GM12878 (cell line): Measurements from ENCODE around the gene GSG1L. TPM values are rescaled to one million over a fixed set of nuclear protein-coding genes. Genes with fewer than 3 reads are reported as not detected.

Source experiments
- ATAC-seq: fragments of 200-7000 bp; cut with Tn5 transposase; 3 replicates; pipeline ENCODE4 v1.9.1; 2020; ENCODE audit warnings: mild to moderate bottlenecking, moderate library complexity
- BruUV-seq: library from RNA; stranded (reverse); fragments of 400-500 nt; replicated peaks from 2 replicates; lab custom pipeline; 2021; lab: Mats Ljungman, UMichigan
- CTCF ChIA-PET: fragments of 300-600 bp; sonication (Branson Sonifier 250); formaldehyde crosslinking; extraction: SDS; loops from one replicate; lab custom pipeline; 2021; ENCODE audit warnings: inconsistent platforms; lab: Yijun Ruan, JAX
- POLR2A ChIA-PET: fragments of 350-600 bp; formaldehyde crosslinking; extraction: SDS; loops from one replicate; lab custom pipeline; 2021; ENCODE audit warnings: inconsistent platforms; lab: Charles Lee
- RAD21 ChIA-PET: fragments of 300-600 bp; sonication (Branson Sonifier 250); formaldehyde crosslinking; loops from one replicate; lab custom pipeline; 2023; ENCODE audit warnings: antibody characterized with exemption; ENCODE audit not compliant: unreplicated experiment; lab: Charles Lee
- SMC1A ChIA-PET: fragments of 300-600 bp; sonication (Branson Sonifier 250); formaldehyde crosslinking; loops from one replicate; lab custom pipeline; 2023; ENCODE audit not compliant: unreplicated experiment, uncharacterized antibody; lab: Charles Lee
- DNase-seq: peaks from one replicate; pipeline ENCODE4 v3.0.0-alpha.2; 2011; ENCODE audit warnings: low read depth, low spot score
- FAIRE-seq: peaks from 3 replicates; lab custom pipeline; 2011; peaks lifted over from hg19 to GRCh38; lab: Jason Lieb, UNC
- H2AFZ ChIP-seq: 2 replicates; pipeline ENCODE4 v1.6.0; 2011; ENCODE audit warnings: low read depth, low read length, control low read depth; ENCODE audit not compliant: control insufficient read depth
- H3K27ac ChIP-seq: 2 replicates; pipeline ENCODE4 v1.5.1; 2011; ENCODE audit warnings: control low read depth; ENCODE audit not compliant: control insufficient read depth, insufficient read depth
- H3K27me3 ChIP-seq, 2 experiments: replicated peaks in 1 of 2; 2 replicates each; pipeline versions ENCODE4 v1.6.0 to v1.6.1; 2011; ENCODE audit warnings: low read length in 1 of 2; ENCODE audit not compliant: control insufficient read depth in 2 of 2, insufficient read depth in 2 of 2
- H3K36me3 ChIP-seq, 2 experiments: 2 replicates each; pipeline ENCODE4 v1.5.1; 2011; ENCODE audit warnings: low read length in 1 of 2; ENCODE audit not compliant: control insufficient read depth in 2 of 2, insufficient read depth in 2 of 2
- H3K4me1 ChIP-seq: 2 replicates; pipeline ENCODE4 v1.6.1; 2011; ENCODE audit warnings: mild to moderate bottlenecking, low read length, moderate library complexity, mixed read lengths; ENCODE audit not compliant: control insufficient read depth, insufficient read depth
- H3K4me2 ChIP-seq: 2 replicates; pipeline ENCODE4 v1.6.0; 2011; ENCODE audit warnings: control low read depth; ENCODE audit not compliant: control insufficient read depth, insufficient read depth
- H3K4me3 ChIP-seq: fragments of 200-600 bp; sonication (generic); 2 replicates; pipeline ENCODE4 v1.5.1; 2016
- H3K79me2 ChIP-seq: 2 replicates; pipeline ENCODE4 v1.6.0; 2011; ENCODE audit warnings: low read length; ENCODE audit not compliant: control insufficient read depth, insufficient read depth
- H3K9ac ChIP-seq: 2 replicates; pipeline ENCODE4 v1.8.0; 2011; ENCODE audit warnings: low read length, control low read depth, mixed read lengths; ENCODE audit not compliant: control insufficient read depth, insufficient read depth
- H3K9me3 ChIP-seq: replicated peaks from 3 replicates; pipeline ENCODE4 v1.5.1; 2011; ENCODE audit warnings: mild to moderate bottlenecking, low read length; ENCODE audit not compliant: control insufficient read depth, insufficient read depth
- H4K20me1 ChIP-seq: 2 replicates; pipeline ENCODE4 v1.6.0; 2011; ENCODE audit not compliant: control insufficient read depth, insufficient read depth
- BCLAF1 ChIP-seq: fragments of 450-650 bp; IDR thresholded peaks from 2 replicates; pipeline ENCODE4 v1.6.1; 2017; ENCODE audit warnings: antibody characterized with exemption, mild to moderate bottlenecking, moderate library complexity
- CUX1 ChIP-seq: IDR thresholded peaks from 2 replicates; pipeline ENCODE4 v1.6.1; 2012; ENCODE audit warnings: improper control_type of control experiment, low read depth, low read length; ENCODE audit not compliant: insufficient replicate concordance
- LARP7 ChIP-seq: fragments of 450-650 bp; IDR thresholded peaks from 2 replicates; pipeline ENCODE4 v1.6.1; 2017; ENCODE audit warnings: mild to moderate bottlenecking
- MTA3 ChIP-seq: IDR thresholded peaks from 2 replicates; pipeline ENCODE4 v1.6.1; 2012; ENCODE audit warnings: low read length, inconsistent platforms, borderline replicate concordance
- MYC ChIP-seq: IDR thresholded peaks from 2 replicates; pipeline ENCODE4 v1.6.1; 2011; ENCODE audit warnings: mild to moderate bottlenecking, low read length, moderate library complexity, inconsistent platforms; ENCODE audit not compliant: insufficient read depth, insufficient replicate concordance, insufficient read length, severe bottlenecking
- NR2F1 ChIP-seq: fragments of 450-650 bp; conservative IDR thresholded peaks from 2 replicates; pipeline ENCODE4 v1.6.1; 2017; ENCODE audit warnings: mild to moderate bottlenecking
- PAX5 ChIP-seq: IDR thresholded peaks from 2 replicates; pipeline ENCODE4 v1.6.1; 2011; ENCODE audit warnings: low read depth, low read length, borderline replicate concordance
- PAX8 ChIP-seq: fragments of 450-650 bp; IDR thresholded peaks from 2 replicates; pipeline ENCODE4 v1.6.1; 2017; ENCODE audit warnings: mild to moderate bottlenecking, moderate library complexity
- SMAD5 ChIP-seq: IDR thresholded peaks from 2 replicates; pipeline ENCODE4 v1.6.1; 2016; ENCODE audit warnings: antibody characterized with exemption, low read depth
- SREBF1 ChIP-seq: IDR thresholded peaks from 2 replicates; pipeline ENCODE4 v1.6.1; 2012; ENCODE audit warnings: mild to moderate bottlenecking, low read length
- WGBS: methylation state at CpG from one replicate; pipeline ENCODE4 v1.1.6; 2016; ENCODE audit warnings: low lambda C conversion rate; ENCODE audit not compliant: insufficient replicate concordance, insufficient coverage; ENCODE audit errors: missing lambda C conversion rate; 5-methylcytosine and 5-hydroxymethylcytosine counted together
- in situ Hi-C: fragments of 300-500 bp; cut with MboI; formaldehyde crosslinking; loops from 9 replicates; pipeline ENCODE4 v1.14.3; 2018; ENCODE audit warnings: mixed read lengths
- intact Hi-C: fragments of 100-400 bp; cut with micrococcal nuclease; formaldehyde crosslinking; loops from one replicate; pipeline ENCODE4 v1.14.2; 2022; ENCODE audit not compliant: unreplicated experiment
- polyA plus RNA-seq, 11 experiments: library from polyadenylated mRNA; depleted of rRNA in 4 of 11; unstranded in 6 of 11; stranded (reverse) in 5 of 11; fragments of >200 nt; fragmentation: Nextera tagmentation in 4 of 11; fragmentation: Illumina TruSeq in 1 of 11; extraction: Ambion mirVana in 4 of 11; extraction: Trizol in 1 of 11; gene quantifications; 1 replicate in 1 of 11; 2 replicates in 10 of 11; pipeline versions ENCODE4 v1.2.1 to v1.2.3, GENCODE V29; 2011 to 2016; ENCODE audit warnings: inconsistent platforms in 2 of 11, missing spikeins in 2 of 11, low read depth in 1 of 11
- total RNA-seq, 4 experiments: library from RNA; depleted of rRNA in 3 of 4; stranded (reverse); fragments of >200 nt in 3 of 4; fragmentation: Illumina TruSeq in 1 of 4; extraction: Trizol in 1 of 4; gene quantifications; 2 replicates each; pipeline versions ENCODE4 v1.2.1 to v1.2.3, GENCODE V29; 2013 to 2021

GSG1L gene
- total and polyA plus RNA-seq, 10 of the 15 experiments (the other 5 are each of a cell fraction or from before 2014, with no cell fraction given) = not detected

GRCh38 chr16:27759301-27759871 lies 304.1 kb downstream of the GSG1L start (continued):
- TF ChIP-seq CUX1 = no peak
- TF ChIP-seq, all 136 proteins: peak for 0

GRCh38 chr16:27758544-27758943 lies 305.0 kb downstream of the GSG1L start:
- intact Hi-C loops = no loop called here
- in situ Hi-C loops = no loop called here
- ChIA-PET SMC1A (interaction anchor here (0.9 kb wide), 1 partner anchor 10 kb away, joined by 3 read pairs; no protein-coding TSS in a partner anchor), POLR2A (no interaction called here), CTCF (no interaction called here), RAD21 (interaction anchor here (1.7 kb wide), 1 partner anchor 11 kb away, joined by 3 read pairs; no protein-coding TSS in a partner anchor)
- FAIRE-seq (no peak), ATAC-seq (no peak), DNase-seq (no peak)
- no peak overlapping the region for H3K27ac ChIP-seq
- H4K20me1 ChIP-seq = no peaks in the 10 kb centered on the region
- H3K9ac ChIP-seq = no peak overlapping the region
- no peaks in the 10 kb centered on the region for H3K79me2 ChIP-seq
- no peaks in the 10 kb centered on the region for H3K36me3 ChIP-seq
- H2AFZ ChIP-seq = no peak overlapping the region
- H3K4me2 ChIP-seq = no peak overlapping the region
- no peaks in the 10 kb centered on the region for H3K9me3 ChIP-seq
- no peak overlapping the region for H3K4me3 ChIP-seq
- H3K4me1 ChIP-seq = no peaks in the 10 kb centered on the region
- TF ChIP-seq PAX5 (no peak), MTA3 (no peak), SMAD5 (no peak), LARP7 (no peak), PAX8 (no peak), SREBF1 (no peak), BCLAF1 (no peak), NR2F1 (no peak), MYC (no peak)
- H3K27me3 ChIP-seq = no peaks in the 10 kb centered on the region
- BruUV-seq = no TSS peak
- 95% methylated on average over 2 of the region's 2 CpGs for WGBS
